ENCODE data around the gene SURF4. TPM values are rescaled to one million over a fixed set of nuclear protein-coding genes. Genes with fewer than 3 reads are reported as not detected.

Gene SURF4
- total and polyA plus RNA-seq, 2 of the 13 experiments (the other 11 are each of a cell fraction or from before 2014, with no cell fraction given) = 220 to 265 TPM

DNA sequence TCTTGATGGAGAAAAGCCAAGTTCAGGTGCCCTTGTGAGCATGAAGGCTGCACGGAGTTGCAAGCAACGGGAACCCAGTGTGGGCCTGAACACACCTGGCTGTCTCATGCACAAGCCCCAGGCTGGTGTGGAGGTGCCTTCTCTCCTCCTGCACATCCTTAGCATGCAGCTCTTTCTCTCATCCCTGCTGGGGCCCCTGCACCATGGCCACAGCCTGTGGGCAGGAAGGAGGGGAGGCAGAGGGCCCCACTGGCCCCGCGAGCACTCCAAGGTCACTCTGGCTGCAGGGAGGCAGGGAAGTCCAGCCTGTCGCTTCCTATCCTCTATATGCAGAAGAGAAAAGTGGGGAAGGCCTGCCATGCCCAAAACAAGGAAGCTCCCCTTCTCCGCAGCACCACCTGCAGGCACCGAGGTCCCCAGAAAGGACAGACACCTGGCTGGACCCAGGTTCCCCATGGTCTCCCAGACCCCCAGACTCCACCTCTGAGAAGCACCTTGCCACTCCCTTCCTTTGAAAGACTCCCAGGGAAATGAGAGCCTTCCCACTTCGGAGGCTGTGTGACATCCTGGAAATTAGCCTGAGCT lies 18.9 kb upstream of the SURF4 start (continued):
- TF ChIP-seq, protein P1, sequence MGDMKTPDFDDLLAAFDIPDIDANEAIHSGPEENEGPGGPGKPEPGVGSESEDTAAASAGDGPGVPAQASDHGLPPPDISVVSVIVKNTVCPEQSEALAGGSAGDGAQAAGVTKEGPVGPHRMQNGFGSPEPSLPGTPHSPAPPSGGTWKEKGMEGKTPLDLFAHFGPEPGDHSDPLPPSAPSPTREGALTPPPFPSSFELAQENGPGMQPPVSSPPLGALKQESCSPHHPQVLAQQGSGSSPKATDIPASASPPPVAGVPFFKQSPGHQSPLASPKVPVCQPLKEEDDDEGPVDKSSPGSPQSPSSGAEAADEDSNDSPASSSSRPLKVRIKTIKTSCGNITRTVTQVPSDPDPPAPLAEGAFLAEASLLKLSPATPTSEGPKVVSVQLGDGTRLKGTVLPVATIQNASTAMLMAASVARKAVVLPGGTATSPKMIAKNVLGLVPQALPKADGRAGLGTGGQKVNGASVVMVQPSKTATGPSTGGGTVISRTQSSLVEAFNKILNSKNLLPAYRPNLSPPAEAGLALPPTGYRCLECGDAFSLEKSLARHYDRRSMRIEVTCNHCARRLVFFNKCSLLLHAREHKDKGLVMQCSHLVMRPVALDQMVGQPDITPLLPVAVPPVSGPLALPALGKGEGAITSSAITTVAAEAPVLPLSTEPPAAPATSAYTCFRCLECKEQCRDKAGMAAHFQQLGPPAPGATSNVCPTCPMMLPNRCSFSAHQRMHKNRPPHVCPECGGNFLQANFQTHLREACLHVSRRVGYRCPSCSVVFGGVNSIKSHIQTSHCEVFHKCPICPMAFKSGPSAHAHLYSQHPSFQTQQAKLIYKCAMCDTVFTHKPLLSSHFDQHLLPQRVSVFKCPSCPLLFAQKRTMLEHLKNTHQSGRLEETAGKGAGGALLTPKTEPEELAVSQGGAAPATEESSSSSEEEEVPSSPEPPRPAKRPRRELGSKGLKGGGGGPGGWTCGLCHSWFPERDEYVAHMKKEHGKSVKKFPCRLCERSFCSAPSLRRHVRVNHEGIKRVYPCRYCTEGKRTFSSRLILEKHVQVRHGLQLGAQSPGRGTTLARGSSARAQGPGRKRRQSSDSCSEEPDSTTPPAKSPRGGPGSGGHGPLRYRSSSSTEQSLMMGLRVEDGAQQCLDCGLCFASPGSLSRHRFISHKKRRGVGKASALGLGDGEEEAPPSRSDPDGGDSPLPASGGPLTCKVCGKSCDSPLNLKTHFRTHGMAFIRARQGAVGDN (CRISPR knock-in tag; IDR thresholded peaks at IDR 0.05) = peak; percentile 74
- TF ChIP-seq, protein P2, sequence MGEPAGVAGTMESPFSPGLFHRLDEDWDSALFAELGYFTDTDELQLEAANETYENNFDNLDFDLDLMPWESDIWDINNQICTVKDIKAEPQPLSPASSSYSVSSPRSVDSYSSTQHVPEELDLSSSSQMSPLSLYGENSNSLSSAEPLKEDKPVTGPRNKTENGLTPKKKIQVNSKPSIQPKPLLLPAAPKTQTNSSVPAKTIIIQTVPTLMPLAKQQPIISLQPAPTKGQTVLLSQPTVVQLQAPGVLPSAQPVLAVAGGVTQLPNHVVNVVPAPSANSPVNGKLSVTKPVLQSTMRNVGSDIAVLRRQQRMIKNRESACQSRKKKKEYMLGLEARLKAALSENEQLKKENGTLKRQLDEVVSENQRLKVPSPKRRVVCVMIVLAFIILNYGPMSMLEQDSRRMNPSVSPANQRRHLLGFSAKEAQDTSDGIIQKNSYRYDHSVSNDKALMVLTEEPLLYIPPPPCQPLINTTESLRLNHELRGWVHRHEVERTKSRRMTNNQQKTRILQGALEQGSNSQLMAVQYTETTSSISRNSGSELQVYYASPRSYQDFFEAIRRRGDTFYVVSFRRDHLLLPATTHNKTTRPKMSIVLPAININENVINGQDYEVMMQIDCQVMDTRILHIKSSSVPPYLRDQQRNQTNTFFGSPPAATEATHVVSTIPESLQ (CRISPR knock-in tag; conservative IDR thresholded peaks at IDR 0.05) = no peak
- TF ChIP-seq ZNF350 (CRISPR knock-in tag; IDR thresholded peaks at IDR 0.05; ENCODE audit: borderline replicate concordance, low read depth) = peak; percentile 18; the same call in 1 of the 2 replicates
- TF ChIP-seq MYC (CRISPR knock-in tag; IDR thresholded peaks at IDR 0.05; ENCODE audit: borderline replicate concordance) = 0 out of 2 replicates have a peak, but pooled peaks have one; percentile 47
- TF ChIP-seq LCORL (IDR thresholded peaks at IDR 0.05) = no peak
- TF ChIP-seq LCORL (CRISPR knock-in tag; IDR thresholded peaks at IDR 0.05) = peak; percentile 72
- 0 out of 2 replicates have a peak, but pooled peaks have one; percentile 21 for TF ChIP-seq HDAC2 (CRISPR knock-in tag; IDR thresholded peaks at IDR 0.05)
- TF ChIP-seq, protein P3, sequence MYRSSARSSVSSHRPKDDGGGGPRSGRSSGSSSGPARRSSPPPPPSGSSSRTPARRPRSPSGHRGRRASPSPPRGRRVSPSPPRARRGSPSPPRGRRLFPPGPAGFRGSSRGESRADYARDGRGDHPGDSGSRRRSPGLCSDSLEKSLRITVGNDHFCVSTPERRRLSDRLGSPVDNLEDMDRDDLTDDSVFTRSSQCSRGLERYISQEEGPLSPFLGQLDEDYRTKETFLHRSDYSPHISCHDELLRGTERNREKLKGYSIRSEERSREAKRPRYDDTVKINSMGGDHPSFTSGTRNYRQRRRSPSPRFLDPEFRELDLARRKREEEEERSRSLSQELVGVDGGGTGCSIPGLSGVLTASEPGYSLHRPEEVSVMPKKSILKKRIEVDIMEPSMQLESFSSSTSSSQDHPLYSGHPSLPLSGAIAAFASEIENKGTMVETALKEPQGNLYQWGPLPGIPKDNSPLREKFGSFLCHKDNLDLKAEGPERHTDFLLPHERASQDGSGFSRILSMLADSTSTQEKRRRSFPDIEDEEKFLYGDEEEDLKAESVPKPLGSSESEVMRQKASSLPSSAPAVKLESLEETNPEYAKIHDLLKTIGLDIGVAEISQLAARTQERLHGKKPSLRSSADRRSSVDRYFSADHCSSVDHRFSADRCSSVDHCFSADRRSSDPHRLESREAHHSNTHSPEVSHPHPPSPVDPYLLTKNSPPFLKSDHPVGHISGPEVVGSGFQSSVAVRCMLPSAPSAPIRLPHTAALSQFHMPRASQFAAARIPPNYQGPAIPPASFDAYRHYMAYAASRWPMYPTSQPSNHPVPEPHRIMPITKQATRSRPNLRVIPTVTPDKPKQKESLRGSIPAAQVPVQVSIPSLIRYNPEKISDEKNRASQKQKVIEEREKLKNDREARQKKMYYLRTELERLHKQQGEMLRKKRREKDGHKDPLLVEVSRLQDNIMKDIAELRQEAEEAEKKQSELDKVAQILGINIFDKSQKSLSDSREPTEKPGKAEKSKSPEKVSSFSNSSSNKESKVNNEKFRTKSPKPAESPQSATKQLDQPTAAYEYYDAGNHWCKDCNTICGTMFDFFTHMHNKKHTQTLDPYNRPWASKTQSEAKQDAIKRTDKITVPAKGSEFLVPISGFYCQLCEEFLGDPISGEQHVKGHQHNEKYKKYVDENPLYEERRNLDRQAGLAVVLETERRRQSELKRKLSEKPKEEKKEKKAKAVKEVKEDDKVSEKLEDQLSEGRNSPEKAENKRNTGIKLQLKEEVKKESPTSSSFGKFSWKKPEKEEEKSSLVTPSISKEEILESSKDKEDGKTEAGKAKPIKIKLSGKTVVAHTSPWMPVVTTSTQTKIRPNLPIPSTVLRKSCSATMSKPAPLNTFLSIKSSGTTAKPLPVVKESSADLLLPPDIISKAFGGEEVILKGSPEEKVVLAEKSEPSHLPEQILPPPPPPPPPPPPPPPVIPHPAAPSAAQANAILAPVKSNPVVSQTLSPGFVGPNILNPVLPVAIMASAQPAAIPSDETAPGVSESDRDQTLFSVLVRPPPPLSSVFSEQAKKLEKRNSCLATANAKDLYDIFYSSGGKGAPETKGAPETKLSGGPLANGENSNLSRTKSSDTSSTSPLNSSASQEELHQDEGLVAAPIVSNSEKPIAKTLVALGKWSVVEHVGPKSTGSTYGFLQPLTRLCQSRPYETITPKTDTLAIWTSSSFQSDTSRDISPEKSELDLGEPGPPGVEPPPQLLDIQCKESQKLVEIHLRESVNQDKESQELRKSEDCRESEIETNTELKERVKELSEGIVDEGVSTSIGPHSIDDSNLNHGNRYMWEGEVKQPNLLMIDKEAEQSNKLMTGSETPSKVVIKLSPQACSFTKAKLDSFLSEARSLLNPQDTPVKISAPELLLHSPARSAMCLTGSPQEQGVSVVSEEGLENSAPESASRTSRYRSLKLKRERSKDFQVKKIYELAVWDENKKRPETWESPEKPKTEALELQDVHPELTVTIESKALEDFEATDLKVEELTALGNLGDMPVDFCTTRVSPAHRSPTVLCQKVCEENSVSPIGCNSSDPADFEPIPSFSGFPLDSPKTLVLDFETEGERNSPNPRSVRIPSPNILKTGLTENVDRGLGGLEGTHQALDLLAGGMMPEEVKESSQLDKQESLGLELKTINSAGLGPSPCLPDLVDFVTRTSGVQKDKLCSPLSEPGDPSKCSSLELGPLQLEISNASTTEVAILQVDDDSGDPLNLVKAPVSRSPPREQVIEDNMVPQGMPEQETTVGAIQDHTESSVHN (CRISPR knock-in tag; IDR thresholded peaks at IDR 0.05) = no peak
- TF ChIP-seq, protein P4, sequence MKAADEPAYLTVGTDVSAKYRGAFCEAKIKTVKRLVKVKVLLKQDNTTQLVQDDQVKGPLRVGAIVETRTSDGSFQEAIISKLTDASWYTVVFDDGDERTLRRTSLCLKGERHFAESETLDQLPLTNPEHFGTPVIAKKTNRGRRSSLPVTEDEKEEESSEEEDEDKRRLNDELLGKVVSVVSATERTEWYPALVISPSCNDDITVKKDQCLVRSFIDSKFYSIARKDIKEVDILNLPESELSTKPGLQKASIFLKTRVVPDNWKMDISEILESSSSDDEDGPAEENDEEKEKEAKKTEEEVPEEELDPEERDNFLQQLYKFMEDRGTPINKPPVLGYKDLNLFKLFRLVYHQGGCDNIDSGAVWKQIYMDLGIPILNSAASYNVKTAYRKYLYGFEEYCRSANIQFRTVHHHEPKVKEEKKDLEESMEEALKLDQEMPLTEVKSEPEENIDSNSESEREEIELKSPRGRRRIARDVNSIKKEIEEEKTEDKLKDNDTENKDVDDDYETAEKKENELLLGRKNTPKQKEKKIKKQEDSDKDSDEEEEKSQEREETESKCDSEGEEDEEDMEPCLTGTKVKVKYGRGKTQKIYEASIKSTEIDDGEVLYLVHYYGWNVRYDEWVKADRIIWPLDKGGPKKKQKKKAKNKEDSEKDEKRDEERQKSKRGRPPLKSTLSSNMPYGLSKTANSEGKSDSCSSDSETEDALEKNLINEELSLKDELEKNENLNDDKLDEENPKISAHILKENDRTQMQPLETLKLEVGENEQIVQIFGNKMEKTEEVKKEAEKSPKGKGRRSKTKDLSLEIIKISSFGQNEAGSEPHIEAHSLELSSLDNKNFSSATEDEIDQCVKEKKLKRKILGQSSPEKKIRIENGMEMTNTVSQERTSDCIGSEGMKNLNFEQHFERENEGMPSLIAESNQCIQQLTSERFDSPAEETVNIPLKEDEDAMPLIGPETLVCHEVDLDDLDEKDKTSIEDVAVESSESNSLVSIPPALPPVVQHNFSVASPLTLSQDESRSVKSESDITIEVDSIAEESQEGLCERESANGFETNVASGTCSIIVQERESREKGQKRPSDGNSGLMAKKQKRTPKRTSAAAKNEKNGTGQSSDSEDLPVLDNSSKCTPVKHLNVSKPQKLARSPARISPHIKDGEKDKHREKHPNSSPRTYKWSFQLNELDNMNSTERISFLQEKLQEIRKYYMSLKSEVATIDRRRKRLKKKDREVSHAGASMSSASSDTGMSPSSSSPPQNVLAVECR (CRISPR knock-in tag; IDR thresholded peaks at IDR 0.05; ENCODE audit: borderline replicate concordance) = peak; percentile 46; the same call in 1 of the 2 replicates
